ENCODE measurements around the gene MDM1. TPM values are rescaled to one million over a fixed set of nuclear protein-coding genes. Genes with fewer than 3 reads are reported as not detected.

MDM1 gene, protein sequence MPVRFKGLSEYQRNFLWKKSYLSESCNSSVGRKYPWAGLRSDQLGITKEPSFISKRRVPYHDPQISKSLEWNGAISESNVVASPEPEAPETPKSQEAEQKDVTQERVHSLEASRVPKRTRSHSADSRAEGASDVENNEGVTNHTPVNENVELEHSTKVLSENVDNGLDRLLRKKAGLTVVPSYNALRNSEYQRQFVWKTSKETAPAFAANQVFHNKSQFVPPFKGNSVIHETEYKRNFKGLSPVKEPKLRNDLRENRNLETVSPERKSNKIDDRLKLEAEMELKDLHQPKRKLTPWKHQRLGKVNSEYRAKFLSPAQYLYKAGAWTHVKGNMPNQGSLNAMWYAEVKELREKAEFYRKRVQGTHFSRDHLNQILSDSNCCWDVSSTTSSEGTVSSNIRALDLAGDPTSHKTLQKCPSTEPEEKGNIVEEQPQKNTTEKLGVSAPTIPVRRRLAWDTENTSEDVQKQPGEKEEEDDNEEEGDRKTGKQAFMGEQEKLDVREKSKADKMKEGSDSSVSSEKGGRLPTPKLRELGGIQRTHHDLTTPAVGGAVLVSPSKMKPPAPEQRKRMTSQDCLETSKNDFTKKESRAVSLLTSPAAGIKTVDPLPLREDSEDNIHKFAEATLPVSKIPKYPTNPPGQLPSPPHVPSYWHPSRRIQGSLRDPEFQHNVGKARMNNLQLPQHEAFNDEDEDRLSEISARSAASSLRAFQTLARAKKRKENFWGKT
- total RNA-seq: 10 to 100 TPM; 20.7 to 38.3 TPM

DNA sequence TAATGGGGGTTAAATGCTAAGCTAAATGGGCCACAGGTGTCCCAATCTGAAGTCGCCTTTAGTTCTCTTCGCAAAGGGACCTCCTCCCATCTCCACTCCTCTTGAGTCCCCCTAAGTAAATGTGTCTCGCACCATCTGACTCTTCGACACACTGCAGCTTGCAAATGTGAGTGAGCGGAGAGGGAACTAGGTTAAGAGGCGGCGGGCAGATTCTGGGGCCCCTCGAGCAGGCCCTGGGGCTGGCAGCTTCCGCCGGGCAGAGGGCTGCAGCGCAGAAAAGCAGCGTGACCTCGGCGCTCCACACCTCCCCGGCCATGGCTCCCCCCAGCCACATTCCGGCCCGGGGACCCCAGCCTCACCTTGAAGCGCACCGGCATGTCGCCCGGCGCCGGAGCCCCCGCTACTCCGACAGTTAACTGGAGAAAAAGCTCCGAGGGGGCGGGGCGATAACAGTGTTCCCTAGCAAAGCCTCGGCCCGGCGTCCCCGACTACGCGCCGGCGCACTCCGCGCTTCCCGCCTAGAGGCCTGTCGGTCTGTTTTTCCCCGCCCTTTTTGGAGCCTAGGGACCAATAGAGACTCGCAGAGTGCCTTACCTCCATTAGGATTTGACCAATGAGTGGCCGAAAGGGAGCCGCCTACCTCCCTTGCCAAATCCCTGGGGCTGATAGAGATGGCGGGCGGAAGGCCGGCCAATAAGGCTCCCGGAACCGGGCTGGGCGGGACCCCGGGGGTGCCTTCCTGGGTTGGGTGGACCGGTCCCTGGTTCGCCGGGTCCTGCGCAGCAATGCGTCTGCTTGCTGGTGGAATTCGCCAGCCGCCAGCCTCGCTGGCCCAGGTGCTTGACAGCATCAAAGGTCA, at the start of gene MDM1:
TSS of gene MDM1 (minus strand) at position 494 of the 859 bp plus-strand sequence. CDS start at position 377, 117 bp downstream.
- DNase-seq (ENCODE audit: low spot score in 2 of 2) (peak; percentile 95 to 97), ATAC-seq (peak; percentile 97 to 98)
- Mint-ChIP-seq H3K9me3 (no peaks in the 10 kb centered on the region), H3K36me3 (no peaks in the 10 kb centered on the region), H3K27ac (peak within 1 kb of the TSS; percentile 31 to 91)

DNA sequence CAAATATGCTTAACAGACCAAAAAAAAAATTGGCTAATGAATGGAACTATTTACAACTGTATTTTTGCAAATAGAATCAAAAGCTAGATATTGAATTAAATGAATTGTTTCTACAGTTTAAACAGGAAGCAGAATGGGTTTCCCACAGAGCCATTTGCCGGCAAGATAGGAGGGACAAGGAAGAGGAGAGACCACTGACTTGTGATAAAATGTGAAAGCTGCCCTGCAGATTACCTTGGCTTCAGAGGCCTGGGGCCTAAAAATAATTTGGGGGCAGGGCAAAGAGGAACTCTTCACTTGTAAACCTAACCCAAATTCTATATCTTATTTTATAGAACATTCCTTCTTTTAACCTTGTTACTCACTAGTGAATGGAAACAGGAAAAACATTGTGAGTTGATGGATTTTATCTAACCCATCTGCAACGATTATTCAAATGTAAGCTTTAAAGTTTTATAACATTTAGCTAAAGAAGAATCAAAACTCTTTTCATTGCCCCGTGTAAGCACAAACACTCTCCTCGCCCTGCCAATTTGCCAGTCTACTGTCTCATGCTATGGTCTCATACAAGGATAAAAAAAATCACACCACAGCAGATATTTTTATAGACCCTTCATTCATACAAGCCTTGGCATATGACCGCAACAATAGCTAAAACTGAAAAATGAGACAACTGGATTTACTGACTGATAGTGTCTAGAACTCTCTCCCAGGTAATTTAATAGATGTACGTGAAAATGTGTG, 49.5 kb upstream of the MDM1 start:
- no peak for DNase-seq (ENCODE audit: low spot score in 2 of 2)
- peaks cover 6 to 9% of the 10 kb centered on the region in 2 donors for H3K9me3 Mint-ChIP-seq
- H3K27ac Mint-ChIP-seq: no peak overlapping the region
- peaks cover 3 to 24% of the 10 kb centered on the region in 2 donors for H3K36me3 Mint-ChIP-seq
- ATAC-seq: no peak

DNA sequence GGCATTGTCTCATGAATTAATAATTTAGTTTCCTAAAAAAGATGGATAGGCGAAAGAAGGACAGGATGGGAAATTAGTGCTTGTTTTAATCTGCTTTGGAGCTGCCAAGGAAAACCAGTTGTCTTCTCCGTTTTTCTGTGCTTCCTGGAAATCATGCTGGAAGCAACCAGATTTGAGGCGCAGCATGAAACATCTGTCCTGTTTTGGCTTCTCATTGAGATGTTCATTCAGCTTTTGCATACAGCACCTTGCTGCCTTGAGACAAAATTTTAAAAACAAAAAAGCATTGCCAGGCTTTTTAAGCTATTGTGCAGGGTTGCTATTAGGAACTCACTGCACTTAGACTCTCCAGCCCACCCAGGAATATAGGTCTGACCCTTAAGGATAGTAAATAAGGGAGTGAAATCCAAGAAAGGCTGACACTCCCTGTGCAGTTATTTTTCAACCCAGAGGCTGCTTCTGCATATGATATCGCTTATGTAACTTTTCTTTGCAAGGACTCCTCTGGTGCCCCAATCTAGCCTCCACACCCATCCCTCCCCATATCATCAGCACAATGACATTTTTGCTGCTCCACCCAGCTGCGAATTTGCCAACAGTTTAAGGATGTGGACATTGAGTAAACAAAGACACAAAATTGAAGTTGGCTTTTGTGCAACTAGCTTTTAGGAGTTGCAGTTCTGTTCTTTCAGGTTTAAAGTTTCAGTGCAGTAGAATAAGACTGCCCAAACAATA, 46.9 kb upstream of the MDM1 start:
- peaks cover 6 to 13% of the 10 kb centered on the region in 2 donors for H3K9me3 Mint-ChIP-seq
- DNase-seq (ENCODE audit: low spot score in 2 of 2): no peak
- H3K36me3 Mint-ChIP-seq: peaks cover 0 to 34% of the 10 kb centered on the region in 2 donors
- no peak for ATAC-seq
- no peak overlapping the region for H3K27ac Mint-ChIP-seq

DNA sequence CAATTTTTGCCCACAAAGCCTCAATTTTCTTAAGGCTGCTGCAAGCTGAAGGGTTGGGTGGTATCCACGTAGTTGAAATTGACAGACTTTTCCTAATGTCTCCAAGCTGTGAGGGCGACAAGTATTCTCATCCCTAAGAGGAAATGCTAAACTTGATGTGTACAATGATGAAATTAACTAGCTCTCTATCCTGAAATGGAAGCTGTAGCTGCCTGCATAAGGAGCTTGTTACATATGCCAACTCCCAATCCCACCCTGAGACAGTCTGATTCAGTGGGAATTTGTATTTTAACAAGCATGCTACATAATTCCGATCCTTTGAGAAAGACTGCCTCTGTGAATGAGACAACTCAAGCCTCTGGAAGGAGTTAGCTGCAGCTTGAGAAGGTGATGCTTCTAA, 45.7 kb upstream of the MDM1 start:
- Mint-ChIP-seq H3K9me3 (peaks cover 0 to 8% of the 10 kb centered on the region in 2 donors), H3K36me3 (peaks cover 0 to 31% of the 10 kb centered on the region in 2 donors), H3K27ac (no peak overlapping the region)
- no peak for ATAC-seq
- DNase-seq (ENCODE audit: low spot score in 2 of 2): no peak

DNA sequence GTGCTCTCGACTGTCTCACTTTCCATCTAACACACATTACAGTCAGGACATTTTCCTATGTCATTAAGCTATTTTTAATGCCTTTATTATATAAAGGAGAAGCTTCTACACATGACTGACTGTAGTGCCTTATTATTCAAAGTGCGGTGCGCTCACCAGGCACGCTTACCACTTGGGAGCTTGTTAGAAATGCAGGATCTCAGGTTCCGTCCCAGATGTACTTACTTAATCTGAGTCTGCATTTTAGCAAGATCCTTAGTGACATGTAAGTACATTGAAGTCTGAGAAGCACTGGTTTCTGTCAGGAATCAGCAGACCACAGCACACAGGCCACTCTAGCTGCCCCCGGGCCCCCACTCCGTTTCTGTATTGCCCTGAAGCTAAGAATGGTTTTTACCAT, 44.7 kb upstream of the MDM1 start:
- H3K9me3 Mint-ChIP-seq: peaks cover 0 to 8% of the 10 kb centered on the region in 2 donors
- H3K27ac Mint-ChIP-seq: no peak overlapping the region
- peaks cover 0 to 28% of the 10 kb centered on the region in 2 donors for H3K36me3 Mint-ChIP-seq
- DNase-seq (ENCODE audit: low spot score in 2 of 2): no peak
- ATAC-seq: no peak

DNA sequence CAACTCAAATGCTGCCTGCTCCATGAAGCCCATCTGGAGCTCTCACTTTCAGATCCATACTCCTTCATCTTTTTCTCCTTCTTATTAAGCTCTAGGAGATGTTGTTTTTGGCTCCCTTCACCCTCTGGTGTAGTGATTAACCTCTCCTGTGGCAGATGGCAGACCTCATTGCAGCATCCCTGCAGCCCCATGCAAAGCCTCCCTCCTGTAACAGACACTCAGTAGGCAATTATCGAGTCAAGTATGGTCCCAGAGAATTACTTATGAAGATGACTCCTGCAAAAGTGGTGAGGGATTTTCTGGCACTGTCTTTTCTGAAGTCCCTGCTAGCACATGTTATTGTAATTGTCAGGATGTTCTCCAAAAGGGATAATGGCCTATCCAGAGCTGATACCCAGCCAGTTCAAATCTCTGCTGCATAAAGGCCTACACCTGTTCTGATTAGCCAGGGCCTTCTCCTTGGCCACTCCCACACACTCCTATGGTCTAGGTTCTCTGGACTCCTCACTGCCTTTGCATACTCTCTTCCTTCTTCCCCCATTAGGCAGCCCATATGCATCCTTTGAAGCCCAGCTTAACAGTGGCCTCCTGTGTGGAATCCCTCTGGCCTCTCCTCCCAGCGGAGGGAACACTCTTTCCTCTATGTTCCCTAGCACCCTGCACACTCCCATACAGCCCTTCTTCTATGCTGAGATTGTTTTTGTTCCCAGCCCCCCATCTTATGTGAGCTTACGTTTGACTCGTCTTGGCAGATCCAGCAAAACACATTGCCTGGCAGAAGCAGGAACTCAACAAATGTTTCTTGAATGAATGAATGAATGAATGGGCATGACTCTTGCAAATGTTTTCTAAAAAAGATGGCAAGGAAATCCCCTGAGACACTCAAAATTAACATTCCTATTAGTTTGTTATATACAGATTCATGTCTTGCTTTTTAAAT, 43.9 kb upstream of the MDM1 start:
- Mint-ChIP-seq H3K27ac (peak overlapping the region; percentile 75 to 90), H3K36me3 (peaks cover 0 to 23% of the 10 kb centered on the region in 2 donors), H3K9me3 (peaks cover 0 to 8% of the 10 kb centered on the region in 2 donors)
- ATAC-seq (no peak), DNase-seq (ENCODE audit: low spot score in 2 of 2) (no peak)

DNA sequence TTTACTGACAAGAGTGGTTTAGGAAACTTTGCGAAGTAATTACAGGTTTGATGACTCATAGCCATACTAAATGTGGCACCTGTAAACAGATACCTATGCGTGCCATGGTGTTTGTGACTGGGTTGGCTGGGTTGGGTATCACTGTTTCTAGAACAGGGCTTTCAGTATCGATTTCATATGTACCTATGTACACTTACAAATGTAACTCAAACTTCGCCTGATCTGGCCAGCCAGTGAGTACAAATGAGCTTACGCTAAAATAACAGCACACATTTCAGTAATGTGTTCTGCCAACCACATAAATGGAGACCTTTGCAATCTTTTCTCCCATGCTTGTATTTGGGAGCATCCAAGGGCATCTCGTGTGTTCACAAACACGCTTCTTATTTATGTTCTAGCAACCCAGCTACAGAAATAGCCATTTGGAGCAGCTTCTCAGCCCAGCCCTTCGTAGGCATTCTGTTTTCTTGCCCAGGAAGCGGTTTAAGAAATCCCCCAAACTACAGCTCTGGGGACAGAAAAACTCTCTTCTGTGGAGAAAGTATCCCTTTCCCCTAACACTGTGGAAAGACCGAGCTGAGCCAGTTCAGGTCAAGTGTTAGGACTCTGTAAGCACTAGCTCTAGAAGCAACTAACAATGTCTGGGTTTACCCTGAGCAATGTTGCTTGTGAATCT, 42.3 kb upstream of the MDM1 start:
- ATAC-seq: peak; percentile 86
- peak in 1 of 2 donors; percentile 58 for DNase-seq (ENCODE audit: low spot score in 2 of 2)
- H3K27ac Mint-ChIP-seq: peak overlapping the region; percentile 90 to 97
- peaks cover 0 to 14% of the 10 kb centered on the region in 2 donors for H3K9me3 Mint-ChIP-seq
- peaks cover 0 to 15% of the 10 kb centered on the region in 2 donors for H3K36me3 Mint-ChIP-seq

DNA sequence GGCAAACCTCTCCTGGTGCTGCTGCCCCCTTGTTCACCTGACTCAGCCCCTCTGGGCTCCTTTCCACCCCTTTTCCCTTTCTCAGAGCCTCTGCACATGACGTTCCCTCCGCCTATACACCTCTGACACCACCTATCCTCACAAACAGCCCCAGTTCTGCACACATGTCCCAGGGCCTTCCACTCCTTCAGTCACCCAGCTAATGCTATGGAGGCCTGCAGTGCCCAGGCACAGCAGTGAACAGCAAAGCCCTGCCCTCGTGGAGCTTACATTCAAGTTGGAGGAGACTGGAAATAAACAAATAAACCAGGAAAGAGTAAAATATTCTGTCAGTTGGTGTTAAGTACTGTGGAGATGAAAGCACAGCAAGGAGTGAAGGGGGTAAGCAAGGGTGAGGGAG, 38.5 kb upstream of the MDM1 start:
- Mint-ChIP-seq H3K27ac (no peak overlapping the region), H3K9me3 (peaks cover 0 to 16% of the 10 kb centered on the region in 2 donors), H3K36me3 (peaks cover 0 to 7% of the 10 kb centered on the region in 2 donors)
- DNase-seq (ENCODE audit: low spot score in 2 of 2): no peak
- ATAC-seq: no peak

DNA sequence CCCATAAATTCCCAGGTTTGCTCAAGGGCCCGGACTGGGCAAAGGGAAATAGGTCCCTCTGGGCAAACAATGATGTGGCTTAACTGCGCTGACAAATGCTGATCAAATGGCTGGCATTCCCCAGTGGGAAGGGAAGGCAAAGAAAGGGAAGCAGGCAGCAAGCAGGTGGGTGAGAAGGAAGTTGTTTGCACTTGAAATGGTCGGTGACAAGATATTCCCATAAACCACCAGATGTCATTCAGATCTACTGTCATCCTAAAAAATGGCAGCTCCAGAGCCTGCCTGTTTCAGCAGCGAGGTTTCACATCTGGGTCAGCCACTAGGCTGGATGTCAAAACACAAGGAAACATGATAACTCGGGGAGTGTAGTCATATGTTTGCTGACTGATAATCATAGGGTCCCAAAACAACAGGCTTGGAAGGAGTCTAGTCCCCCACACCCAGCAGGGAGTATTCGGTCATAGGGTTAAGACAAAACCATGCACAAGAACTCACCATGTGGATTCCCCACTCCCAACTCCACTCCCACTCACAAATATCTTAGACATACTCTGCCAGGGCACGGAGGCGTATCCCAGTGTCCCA, 37.9 kb upstream of the MDM1 start:
- H3K9me3 Mint-ChIP-seq: peaks cover 0 to 16% of the 10 kb centered on the region in 2 donors
- H3K27ac Mint-ChIP-seq: no peak overlapping the region
- peaks cover 0 to 5% of the 10 kb centered on the region in 2 donors for H3K36me3 Mint-ChIP-seq
- ATAC-seq: no peak
- no peak for DNase-seq (ENCODE audit: low spot score in 2 of 2)

DNA sequence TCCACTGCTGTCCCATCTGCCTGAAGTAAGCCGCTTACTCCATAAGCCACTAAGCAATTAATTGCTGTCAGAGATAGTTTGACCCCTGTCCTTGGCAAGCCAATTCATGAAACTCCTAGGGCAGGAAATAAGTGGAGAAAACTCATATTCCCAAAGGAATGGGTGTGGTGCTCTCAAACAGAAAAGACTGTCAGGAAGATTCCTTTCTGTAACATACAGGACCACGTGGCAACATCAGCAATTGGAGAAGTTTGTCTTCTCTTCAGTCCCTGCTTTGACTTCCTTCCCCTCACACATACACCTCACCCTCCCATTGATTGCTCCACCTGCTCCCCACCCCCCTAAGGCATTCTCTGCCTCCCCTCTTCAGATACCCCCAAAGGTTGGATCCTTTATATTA, 36.2 kb upstream of the MDM1 start:
- H3K36me3 Mint-ChIP-seq: peaks cover 0 to 11% of the 10 kb centered on the region in 2 donors
- no peak overlapping the region for H3K27ac Mint-ChIP-seq
- no peak for ATAC-seq
- no peak for DNase-seq (ENCODE audit: low spot score in 2 of 2)
- peaks cover 0 to 16% of the 10 kb centered on the region in 2 donors for H3K9me3 Mint-ChIP-seq

DNA sequence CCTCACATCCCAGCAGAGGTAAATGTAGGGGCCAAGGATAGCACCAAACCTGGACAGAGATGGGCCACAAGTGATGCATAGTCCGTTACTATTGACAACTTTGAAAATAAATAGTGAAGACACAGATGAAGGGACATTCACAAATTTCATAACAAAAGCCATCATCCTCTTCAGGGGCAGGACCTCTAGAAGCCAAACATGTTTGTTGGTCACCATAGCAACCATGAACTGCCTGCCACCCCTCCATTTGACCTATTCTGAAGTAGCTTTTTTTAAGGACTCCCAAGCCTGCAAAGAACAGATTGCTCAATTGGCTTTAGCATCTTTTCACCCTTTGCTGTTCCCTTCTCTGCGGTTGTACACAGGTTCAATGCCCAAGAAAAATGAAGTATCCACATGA, 35.7 kb upstream of the MDM1 start:
- no peak for DNase-seq (ENCODE audit: low spot score in 2 of 2)
- Mint-ChIP-seq H3K27ac (no peak overlapping the region), H3K9me3 (peaks cover 0 to 12% of the 10 kb centered on the region in 2 donors), H3K36me3 (peaks cover 0 to 7% of the 10 kb centered on the region in 2 donors)
- ATAC-seq: no peak

DNA sequence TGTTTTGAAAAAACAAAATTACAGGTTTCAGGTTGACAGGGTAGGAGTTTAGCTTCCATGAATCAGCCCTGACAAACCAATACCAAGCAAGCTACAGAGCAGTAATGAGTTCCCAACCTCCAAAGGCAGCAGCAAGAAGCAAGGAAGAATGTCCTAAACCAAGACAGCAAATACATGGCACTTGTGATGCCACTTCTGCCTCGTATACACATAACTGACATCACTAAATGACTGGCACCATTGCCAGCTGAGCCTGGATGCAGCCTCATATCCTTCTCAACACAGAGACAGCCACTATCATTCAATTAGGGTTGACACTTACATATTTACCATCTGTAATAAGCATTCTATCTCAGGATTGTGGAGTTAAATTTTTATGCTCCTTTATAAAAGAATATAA, 35.0 kb upstream of the MDM1 start:
- Mint-ChIP-seq H3K27ac (peak overlapping the region; percentile 13 to 97), H3K36me3 (peaks cover 0 to 13% of the 10 kb centered on the region in 2 donors), H3K9me3 (peaks cover 0 to 16% of the 10 kb centered on the region in 2 donors)
- ATAC-seq: peak in 1 of 2 donors; percentile 32
- DNase-seq (ENCODE audit: low spot score in 2 of 2): no peak

DNA sequence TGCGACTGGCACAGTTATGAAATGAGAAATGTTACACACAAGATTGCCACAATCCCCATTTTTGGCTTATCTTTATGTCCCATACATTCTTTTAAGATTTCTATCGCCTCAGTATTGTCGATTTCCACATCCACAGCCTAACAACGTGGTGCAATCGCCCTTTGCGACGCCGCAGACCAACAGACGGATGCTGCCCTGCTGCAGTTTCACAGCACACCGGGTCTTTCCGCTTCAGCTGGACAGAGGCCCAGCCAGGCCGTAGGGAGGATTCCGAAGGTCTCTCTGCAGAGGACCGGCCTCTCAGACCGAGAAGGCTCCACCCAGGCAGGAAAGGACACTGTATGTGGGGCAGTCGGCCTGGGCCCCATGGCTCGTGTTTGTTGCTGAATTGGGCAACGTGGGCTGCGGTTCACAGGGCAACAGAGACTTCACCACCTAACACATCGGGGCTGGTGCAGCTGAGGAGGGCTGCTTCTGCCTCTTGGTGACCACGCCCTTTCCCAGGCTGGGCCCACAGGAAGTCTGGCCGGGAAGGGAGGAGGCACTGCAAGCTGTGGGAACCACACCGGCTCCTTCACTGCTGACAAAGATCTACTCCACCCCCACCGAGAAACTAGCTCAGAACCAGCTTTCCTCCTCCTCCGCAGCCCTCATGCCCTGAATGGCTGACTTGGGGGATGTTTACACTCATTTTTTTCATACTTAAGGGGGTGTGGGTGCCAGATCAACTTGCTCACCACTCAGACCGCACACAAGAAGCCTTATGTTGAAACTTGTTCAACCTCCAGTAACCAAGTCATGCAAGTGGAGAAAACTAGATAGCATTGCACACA, 32.9 kb upstream of the MDM1 start:
- DNase-seq (ENCODE audit: low spot score in 2 of 2) (peak; percentile 79 to 89), ATAC-seq (peak; percentile 91 to 93)
- peaks cover 0 to 15% of the 10 kb centered on the region in 2 donors for H3K9me3 Mint-ChIP-seq
- peak overlapping the region; percentile 90 to 96 for H3K27ac Mint-ChIP-seq
- peaks cover 0 to 14% of the 10 kb centered on the region in 2 donors for H3K36me3 Mint-ChIP-seq

All from activated naive CD4-positive, alpha-beta T cell treated with anti-CD3 and anti-CD28 coated beads, Interleukin-2, amount 50 U/mL, for 72 hours (primary cell).